ENCODE results near the gene XRCC3. TPM values are rescaled to one million over a fixed set of nuclear protein-coding genes. Genes with fewer than 3 reads are reported as not detected.

The XRCC3 gene
- total and polyA plus RNA-seq, 12 donors = 1.3 to 10.2 (median 5.0) TPM

DNA sequence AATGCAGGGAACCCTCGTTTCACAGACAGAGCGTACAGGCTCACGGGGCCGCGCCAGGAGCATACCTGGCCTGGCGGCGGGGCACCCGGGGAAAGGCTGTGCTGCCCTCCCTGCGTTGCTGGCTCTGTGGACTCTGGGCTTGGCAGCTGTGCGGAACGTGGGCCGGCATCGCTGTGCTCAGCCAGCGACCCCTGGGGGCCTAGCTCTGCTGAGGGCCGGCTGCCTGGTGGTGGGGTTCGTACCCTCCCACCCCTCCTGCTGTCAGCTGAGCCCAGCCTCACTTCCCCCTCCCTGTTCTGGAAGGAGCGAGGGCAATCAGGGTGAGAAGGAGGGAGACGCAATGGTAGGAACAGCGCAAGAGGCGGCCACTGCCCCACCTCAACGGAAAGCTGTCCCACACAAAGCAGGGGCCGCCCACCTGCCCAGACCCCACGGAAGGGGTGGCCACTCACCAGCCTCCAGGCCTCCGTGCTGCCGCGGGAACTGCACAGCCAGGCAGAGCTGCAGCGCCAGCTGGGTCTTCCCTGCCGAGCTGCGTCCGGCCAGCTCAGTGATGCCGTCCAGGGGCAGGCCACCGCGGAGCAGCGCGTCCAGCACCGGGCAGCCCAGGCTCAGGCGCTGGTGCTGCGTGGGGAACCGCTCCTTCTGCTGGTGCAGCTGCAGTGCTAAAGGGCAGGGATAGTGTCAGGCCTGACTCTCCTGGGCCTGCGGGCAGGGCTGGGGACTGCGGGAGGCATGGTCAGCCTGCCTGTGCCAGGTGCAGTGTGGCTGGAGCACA is 8.5 kb downstream of the XRCC3 start:
- TF ChIP-seq POLR2A (IDR thresholded peaks at IDR 0.05) = no peak
- TF ChIP-seq, protein P1, sequence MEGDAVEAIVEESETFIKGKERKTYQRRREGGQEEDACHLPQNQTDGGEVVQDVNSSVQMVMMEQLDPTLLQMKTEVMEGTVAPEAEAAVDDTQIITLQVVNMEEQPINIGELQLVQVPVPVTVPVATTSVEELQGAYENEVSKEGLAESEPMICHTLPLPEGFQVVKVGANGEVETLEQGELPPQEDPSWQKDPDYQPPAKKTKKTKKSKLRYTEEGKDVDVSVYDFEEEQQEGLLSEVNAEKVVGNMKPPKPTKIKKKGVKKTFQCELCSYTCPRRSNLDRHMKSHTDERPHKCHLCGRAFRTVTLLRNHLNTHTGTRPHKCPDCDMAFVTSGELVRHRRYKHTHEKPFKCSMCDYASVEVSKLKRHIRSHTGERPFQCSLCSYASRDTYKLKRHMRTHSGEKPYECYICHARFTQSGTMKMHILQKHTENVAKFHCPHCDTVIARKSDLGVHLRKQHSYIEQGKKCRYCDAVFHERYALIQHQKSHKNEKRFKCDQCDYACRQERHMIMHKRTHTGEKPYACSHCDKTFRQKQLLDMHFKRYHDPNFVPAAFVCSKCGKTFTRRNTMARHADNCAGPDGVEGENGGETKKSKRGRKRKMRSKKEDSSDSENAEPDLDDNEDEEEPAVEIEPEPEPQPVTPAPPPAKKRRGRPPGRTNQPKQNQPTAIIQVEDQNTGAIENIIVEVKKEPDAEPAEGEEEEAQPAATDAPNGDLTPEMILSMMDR (IDR thresholded peaks at IDR 0.05) = no peak
- H3K36me3 ChIP-seq (replicated peaks in 1 of 2) = peaks cover 0 to 18% of the 10 kb centered on the region in 2 donors
- intact Hi-C loops (cut with DNase I) = no loop called here
- no peak overlapping the region for H3K4me3 ChIP-seq
- H3K4me1 ChIP-seq (replicated peaks in 1 of 2) = no peaks in the 10 kb centered on the region
- DNase-seq = no peak
- no peak overlapping the region for H3K27ac ChIP-seq
- 89 to 93% (median 92%) methylated on average over 14 to 41 of the region's 41 CpGs for WGBS, 4 donors
- no peaks in the 10 kb centered on the region for H3K9me3 ChIP-seq (replicated peaks in 1 of 3)
- no peaks in the 10 kb centered on the region for H3K27me3 ChIP-seq

DNA sequence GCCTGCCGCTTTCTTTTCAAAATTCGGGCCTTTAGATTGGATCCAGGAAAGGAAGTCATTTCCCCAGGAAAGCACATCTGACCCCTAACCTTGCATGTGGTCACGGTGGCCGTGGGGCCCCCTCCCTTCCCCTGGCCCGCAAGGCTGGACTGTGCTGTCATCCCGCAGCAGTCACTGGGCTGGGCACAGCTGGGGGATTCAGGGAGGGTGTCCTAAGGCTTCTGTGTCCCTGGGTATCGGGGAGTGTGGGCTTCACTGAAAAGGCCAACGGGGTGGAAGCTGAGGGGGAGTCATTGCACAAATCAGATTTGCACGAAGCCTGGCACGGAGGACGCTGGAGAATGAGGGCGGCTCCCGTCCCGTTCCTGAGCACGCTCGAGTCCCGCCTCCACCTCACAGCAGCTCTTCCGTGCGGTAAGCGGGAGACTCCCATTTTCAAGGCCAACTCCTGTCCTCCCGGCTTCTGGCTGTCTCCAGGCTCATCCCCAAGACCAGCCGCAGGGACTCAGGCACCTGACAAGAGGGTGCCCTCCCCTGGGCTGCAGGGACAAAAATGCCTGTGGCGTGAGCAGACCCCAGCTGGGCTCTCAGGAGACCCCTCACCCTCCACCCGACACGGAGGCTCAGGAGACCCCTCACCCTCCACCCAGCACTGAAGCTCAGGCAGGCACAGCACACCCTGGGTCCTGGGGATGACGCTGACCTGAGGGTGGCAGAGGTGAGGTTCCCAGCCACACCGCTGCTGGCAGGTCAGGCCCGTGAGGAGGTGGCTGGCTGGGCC is 9.6 kb downstream of the XRCC3 start:
- Histone ChIP-seq H3K27me3 (no peaks in the 10 kb centered on the region), H3K4me1 (replicated peaks in 1 of 2) (peaks cover 3 to 8% of the 10 kb centered on the region in 2 donors), H3K36me3 (replicated peaks in 1 of 2) (peaks cover 0 to 19% of the 10 kb centered on the region in 2 donors), H3K27ac (peak overlapping the region in 1 of 5 donors; percentile 51), H3K4me3 (no peak overlapping the region), H3K9me3 (replicated peaks in 1 of 3) (no peaks in the 10 kb centered on the region)
- intact Hi-C loops (cut with DNase I) = no loop called here
- 43 to 50% (median 48%) methylated on average over 3 to 28 of the region's 28 CpGs for WGBS, 4 donors
- DNase-seq = peak in 2 of 7 donors; percentile 65 to 67
- TF ChIP-seq, protein P1 (IDR thresholded peaks at IDR 0.05) = no peak
- TF ChIP-seq POLR2A (IDR thresholded peaks at IDR 0.05) = no peak

DNA sequence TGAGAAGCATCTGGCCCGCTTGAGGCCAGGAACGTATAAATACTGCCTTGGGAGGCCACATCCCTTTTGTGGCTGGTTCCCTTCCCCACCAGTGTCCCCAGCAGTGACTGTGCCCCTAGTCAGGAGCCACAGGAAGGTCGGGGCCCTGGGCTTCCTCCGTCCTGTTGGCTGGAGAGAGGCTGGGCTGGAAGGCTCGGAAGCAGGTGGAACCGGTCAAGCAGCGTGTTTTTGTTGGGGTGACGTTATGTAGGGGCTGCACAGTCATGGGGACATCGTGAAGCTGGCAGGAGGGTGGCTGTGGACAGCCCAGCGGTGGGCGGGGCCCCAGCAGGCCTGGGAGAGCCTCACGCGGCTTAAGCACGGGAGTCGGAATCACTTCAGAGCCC is 10.1 kb downstream of the XRCC3 start:
- H3K36me3 ChIP-seq (replicated peaks in 1 of 2) = peaks cover 0 to 19% of the 10 kb centered on the region in 2 donors
- H3K4me3 ChIP-seq = no peak overlapping the region
- H3K4me1 ChIP-seq (replicated peaks in 1 of 2) = peaks cover 9 to 14% of the 10 kb centered on the region in 2 donors
- peak overlapping the region in 1 of 5 donors; percentile 51 for H3K27ac ChIP-seq
- H3K27me3 ChIP-seq = no peaks in the 10 kb centered on the region
- intact Hi-C loops (cut with DNase I) = no loop called here
- TF ChIP-seq, protein P1 (IDR thresholded peaks at IDR 0.05) = no peak
- DNase-seq = peak in 1 of 7 donors; percentile 40
- no peaks in the 10 kb centered on the region for H3K9me3 ChIP-seq (replicated peaks in 1 of 3)
- 70 to 85% (median 72%) methylated on average over 14 to 15 of the region's 15 CpGs for WGBS, 4 donors

DNA sequence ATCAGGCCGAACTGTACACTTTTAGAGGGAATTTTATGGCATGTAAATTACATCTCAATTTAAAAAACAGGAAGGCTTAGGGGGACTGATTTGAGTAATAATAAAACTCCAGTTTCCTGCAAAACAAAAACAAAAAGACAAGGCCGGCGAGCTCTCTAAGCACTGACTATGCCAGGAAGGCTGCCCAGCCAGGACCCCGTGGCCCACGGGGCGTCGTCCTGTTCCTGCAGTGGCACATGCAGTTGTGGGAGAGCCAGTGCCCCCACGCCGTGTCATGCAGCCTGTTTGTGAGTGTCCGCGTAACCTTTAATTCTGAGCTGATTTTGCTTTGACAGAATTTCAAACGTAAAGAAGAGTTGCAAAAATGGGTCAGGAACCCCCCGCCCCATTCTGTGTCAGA is 10.5 kb downstream of the XRCC3 start:
- no peak overlapping the region for H3K4me3 ChIP-seq
- DNase-seq = no peak
- peaks cover 13 to 18% of the 10 kb centered on the region in 2 donors for H3K4me1 ChIP-seq (replicated peaks in 1 of 2)
- no peaks in the 10 kb centered on the region for H3K9me3 ChIP-seq (replicated peaks in 1 of 3)
- peaks cover 0 to 19% of the 10 kb centered on the region in 2 donors for H3K36me3 ChIP-seq (replicated peaks in 1 of 2)
- H3K27me3 ChIP-seq = no peaks in the 10 kb centered on the region
- no peak for TF ChIP-seq POLR2A (IDR thresholded peaks at IDR 0.05)
- TF ChIP-seq, protein P1 (IDR thresholded peaks at IDR 0.05) = no peak
- WGBS, 4 donors = 66 to 81% (median 77%) methylated on average over 9 to 13 of the region's 13 CpGs
- intact Hi-C loops (cut with DNase I) = no loop called here
- peak overlapping the region in 1 of 5 donors; percentile 51 for H3K27ac ChIP-seq
